HG03432 (cell line): ENCODE measurements around the gene TUBB.
"Not testable (repeated sequence)": the region's sequence is repeated elsewhere in the genome, so short reads cannot be mapped to it uniquely, and the experiment has no call there.

Experiments
- ATAC-seq: cut with Tn5 transposase; IDR thresholded peaks from one replicate; pipeline ENCODE4 v1.9.1; 2021; ENCODE audit warnings: mild to moderate bottlenecking, moderate library complexity; ENCODE audit not compliant: unreplicated experiment

Gene TUBB

GRCh38 chr6:30759575-30760239, 39.6 kb downstream of the TUBB start:
- ATAC-seq: no peak

- no peak for ATAC-seq
Observed at GRCh38 chr6:30760549-30760948, 40.4 kb downstream of the TUBB start.

DNA sequence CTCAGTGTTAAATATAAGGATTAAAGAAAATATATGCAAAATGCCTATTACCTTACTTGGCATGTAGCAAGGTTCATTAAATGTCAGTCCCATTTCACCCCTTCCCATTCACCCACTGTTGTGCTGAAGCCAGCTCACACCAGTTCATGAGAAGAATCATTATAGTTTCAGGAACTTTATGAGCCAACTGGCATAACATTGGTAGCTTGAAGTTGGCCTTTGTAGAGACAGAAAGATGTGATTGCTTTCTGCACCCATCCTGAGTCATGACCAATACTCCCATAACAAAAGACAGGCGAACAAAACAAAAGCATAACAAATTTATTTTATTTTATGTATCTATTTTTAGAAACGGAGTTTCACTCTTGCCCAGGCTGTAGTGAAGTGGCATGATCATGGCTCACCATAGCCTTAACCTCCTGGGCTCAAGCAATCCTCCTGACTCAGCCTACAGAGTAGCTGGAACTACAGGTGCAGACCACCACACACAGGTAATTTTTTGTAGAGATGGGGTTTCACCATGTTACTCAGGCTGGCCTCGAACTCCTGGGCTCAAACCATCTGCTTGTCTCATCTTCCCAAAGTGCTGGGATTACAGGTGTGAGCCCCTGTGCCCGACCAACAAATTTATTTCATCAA, 41.8 kb downstream of the TUBB start:
- ATAC-seq: no peak

GRCh38 chr6:30763155-30763617, 43.0 kb downstream of the TUBB start:
- no peak for ATAC-seq

DNA sequence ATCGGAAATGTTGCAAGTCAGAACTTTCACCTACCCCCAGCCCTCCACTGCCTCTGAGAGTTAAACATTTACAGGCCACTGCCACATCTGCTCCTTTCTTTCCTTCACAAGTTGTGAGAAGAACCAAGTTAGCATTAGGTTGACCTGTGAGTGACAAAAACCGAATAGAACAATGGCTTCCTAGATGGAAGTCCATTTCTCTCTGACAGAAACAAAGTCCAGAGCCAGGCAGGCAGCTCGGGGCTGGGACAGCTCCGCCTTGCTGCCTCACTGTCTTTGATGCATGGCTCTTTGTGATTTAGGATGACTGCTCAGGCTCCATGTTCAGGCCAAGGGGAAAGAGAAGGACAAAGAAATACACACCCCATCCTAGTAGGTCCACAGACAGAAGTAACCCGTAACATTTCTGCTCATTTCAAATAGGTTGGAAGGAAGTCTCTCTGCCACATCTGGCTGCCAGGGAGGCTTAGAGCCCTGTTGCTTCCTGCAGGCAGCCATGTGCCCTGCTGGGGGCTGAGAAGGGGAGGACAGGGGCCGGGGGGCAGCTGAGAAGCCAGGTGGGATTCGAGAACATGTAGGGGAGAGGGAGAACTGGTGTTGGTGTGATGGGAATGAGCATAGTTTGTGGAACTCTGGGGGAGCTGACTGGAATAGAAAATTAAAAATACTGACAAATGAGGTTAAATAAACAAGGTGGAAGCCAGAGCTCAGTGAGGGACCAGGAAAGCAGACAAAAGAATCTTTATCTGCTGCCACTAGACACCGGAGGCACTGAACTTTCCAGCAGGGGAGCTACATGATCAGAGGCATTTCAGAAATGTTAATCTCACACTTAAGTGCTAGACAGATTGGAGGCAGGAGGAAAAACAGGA, 43.7 kb downstream of the TUBB start:
- no peak for ATAC-seq

DNA sequence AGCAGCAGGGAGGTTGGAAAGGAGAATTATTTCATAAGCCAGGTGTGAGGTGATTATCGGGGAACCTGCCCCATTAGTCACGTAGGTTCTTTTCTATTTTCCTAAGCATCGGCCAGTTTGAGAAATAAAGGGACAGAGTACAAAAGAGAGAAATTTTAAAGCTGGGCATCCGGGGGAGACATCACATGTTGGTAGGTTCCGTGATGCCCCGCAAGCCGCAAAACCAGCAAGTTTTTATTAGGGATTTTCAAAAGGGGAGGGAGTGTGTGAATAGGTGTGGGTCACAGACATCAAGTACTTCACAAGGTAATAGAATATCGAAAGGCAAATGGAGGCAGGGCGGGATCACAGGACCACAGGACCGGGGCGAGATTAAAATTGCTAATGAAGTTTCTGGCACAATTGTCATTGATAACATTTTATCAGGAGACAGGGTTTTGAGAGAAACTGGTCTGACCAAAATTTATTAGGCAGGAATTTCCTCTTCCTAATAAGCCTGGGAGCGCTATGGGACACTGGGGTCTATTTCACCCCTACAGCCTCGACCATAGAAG, 44.4 kb downstream of the TUBB start:
- not testable (repeated sequence) for ATAC-seq

DNA sequence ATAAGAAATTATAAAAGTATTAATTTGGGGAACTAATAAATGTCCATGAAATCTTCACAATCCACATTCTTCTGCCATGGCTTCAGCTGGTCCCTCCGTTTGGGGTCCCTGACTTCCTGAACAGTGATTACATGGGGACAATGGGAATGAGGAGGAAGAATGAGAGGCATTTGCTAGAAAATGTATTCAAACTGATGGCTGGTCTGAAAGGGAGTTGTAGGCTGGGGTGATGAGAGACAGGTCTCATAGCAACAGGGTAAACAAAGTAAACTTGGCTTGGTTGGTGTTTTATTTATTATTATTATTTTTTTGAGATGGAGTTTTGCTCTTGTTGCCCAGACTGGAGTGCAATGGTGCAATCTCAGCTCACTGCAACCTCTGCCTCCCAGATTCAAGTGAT, 45.3 kb downstream of the TUBB start:
- ATAC-seq: not testable (repeated sequence)

DNA sequence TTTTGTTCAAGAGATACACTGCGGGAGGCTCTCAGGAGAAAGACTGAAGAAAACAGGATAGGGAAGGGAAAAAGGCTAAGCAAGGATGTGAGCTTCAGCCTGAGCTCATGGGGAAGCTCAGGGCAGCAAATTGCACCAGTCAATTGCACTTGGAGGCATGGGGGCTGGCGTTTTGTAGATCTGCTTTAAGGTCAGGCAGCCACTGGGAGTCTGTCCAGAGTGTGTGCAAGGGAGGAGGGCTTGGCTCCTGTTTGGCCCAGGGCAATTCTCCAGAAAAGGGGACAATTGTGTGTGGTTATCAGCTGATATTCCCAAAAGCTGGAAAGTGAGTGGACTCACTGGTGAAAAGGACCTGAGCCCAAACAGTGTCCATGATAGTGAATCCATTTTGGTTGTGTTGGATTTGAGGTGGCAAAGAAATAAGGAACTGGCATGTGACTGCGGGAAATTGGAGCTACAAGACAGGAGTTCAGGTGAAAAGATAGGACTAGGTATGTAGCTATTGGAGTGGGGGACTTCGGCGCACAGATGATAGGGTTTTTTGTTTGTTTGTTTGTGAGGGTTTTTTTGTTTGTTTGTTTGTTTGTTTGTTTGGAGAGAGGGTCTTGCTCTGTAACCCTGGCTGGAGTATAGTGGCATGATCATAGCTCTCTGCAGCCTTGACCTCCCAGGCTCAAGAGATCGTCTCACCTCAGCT, 46.5 kb downstream of the TUBB start:
- no peak for ATAC-seq

- ATAC-seq: peak; percentile 70
Observed at GRCh38 chr6:30767158-30767943, 47.2 kb downstream of the TUBB start.

DNA sequence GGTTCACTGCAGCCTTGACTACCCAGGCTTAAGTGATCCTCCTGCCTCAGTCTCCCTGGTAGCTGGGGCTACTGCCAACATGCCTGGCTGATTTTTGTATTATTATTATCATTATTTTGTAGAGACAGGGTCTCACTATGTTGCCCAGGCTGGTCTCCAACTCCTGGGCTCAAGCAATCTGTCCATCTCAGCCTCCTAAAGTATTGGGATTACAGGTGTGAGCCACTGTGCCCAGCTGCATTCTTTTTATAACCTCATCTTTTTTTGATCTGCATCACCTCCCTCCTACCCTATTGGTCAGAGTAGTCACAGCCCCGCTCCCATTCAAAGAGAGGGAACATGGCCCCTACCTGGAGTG, 47.8 kb downstream of the TUBB start:
- no peak for ATAC-seq

DNA sequence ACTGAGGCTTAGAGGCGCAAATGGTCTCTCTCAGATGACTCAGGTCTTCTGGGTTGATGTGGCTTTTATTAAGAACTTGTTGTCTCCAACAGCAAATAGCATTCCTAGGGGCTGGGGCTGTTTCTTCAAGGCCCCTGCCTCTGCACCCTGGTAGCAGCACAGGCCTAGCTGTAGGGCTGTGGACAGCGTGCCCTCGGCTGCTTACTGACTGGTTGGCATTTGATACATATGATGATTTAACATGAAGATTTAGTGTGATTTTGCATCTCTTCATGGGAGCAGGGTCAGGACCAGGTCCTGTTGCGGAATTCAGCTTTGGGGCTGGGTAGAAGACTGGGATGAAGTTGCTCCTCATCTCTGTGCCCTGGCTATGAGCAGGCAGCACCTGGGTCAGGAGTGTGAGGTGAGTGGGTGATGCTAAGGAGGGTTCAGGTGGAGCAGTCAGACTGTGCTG, 48.5 kb downstream of the TUBB start:
- no peak for ATAC-seq

DNA sequence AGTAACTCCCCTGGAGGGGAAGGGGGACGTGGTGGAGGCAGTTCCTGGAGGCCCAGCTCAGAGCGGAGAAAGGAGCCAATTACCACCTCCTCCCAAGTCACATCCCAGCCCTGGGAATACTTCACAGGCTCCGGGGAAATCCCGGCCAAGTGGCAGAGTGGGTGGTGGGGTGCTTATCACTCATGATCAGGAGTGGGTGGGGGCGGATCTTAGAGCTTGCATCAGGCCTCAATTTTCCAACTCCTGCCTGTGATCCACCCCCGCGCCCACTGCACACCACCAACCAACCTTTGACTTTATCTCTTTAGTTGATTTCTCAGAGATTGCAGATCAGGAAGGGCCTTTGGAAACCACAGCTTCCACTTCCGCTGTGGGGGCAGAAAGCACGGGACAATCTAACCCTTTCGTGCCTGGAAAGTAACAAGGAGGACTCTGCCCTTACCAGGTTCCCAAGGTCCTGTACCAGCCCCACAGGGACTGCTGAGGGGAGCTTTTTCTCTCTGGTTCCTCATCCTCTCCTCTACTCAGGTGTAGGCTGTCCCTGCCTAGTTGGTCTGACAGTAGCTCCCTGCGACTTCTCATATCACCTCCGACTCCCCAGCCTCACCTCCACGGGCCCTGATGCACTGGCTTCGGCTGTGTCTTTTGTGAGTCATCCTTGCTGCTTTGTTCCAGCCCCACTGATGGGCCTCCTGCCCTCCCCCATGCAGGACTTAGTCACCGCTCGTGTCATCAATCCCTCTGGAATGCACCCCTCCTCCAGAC, 49.1 kb downstream of the TUBB start:
- ATAC-seq: no peak

DNA sequence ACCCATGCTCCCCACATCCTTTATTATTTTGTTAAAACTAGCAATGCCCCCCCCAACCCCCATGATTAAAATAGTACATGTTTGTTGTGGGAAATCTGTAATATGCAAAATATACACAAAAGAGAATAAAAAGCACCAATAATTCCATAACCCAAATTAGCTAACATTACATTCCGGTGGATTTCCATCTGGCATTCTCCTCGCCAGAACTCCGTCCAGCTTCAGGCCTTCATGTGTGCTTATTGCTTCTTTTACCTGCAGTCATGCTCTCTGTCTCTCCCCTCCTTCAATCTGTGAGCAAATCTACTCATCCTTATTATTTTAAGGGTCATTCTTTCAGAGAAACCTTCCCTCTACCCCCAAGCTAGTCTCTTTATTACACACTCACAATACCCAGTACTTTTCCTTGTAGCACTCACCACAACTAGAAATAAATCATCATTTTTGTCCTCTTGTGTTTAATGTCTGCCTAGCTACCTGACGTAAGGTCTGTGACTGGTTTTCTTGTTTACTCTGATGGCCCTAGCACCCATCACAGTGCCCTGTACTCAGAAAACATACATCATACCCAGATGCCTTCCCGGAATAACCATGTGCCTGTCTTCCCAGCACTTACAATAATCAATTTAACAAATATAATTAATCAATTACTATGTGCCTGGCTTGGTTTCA, 49.8 kb downstream of the TUBB start:
- no peak for ATAC-seq

DNA sequence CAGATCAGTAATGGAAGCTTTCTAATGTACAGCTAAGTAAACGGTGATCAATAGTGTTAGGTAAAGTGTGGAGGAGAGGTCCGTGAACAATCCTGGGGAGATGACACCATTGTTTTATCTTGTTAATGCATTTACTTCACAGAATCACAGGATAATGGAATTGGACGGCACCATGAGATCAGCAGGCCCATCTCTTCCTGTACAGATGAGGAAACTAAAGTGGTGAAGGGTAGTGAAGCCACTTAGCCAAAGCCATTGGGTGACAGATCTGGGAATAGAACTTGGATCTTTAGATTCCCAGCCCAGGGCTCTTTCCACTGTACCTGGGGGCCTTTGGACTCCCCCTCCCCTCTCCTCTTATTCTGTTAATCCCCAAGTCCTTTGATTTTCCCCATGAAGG, 50.4 kb downstream of the TUBB start:
- no peak for ATAC-seq

DNA sequence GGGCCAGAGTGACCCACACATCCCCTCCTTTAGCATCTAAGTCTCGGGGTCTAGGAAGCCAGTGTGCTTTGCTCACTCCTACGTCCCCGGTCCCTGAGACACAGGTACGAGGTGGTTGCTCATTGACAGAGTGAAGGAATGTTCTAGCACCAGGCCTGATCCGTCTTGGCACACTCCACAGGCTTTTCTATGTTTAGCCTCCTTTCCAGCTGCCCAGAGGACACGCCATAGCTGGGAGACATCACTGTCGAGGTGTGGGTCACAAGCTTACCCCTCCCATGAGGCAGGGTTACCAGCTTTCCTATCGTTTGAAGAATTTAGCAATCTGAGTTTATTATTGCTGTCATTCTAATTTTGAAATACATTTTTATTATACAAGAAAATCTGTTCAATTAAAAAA, 54.5 kb downstream of the TUBB start:
- ATAC-seq: no peak
